ENCODE data around the gene PIEZO2.

GRCh38 chr18:11020877-11021414, 128.4 kb downstream of the PIEZO2 start:
- TF ChIP-seq CTCF (IDR thresholded peaks at IDR 0.05; ENCODE audit: insufficient read depth, low read depth, low read length) (no peak), EZH2 (IDR thresholded peaks at IDR 0.05; ENCODE audit: insufficient read depth, low read length) (no peak)
